GM12801 (cell line): Measurements from ENCODE around the gene H3-3A.

Source experiments
- TF ChIP-seq, protein P1 (sequence below): IDR thresholded peaks from one replicate; pipeline ENCODE4 v1.5.1; 2011; ENCODE audit warnings: control low read depth; ENCODE audit not compliant: insufficient read length; ENCODE audit errors: extremely low read depth

Gene H3-3A

DNA sequence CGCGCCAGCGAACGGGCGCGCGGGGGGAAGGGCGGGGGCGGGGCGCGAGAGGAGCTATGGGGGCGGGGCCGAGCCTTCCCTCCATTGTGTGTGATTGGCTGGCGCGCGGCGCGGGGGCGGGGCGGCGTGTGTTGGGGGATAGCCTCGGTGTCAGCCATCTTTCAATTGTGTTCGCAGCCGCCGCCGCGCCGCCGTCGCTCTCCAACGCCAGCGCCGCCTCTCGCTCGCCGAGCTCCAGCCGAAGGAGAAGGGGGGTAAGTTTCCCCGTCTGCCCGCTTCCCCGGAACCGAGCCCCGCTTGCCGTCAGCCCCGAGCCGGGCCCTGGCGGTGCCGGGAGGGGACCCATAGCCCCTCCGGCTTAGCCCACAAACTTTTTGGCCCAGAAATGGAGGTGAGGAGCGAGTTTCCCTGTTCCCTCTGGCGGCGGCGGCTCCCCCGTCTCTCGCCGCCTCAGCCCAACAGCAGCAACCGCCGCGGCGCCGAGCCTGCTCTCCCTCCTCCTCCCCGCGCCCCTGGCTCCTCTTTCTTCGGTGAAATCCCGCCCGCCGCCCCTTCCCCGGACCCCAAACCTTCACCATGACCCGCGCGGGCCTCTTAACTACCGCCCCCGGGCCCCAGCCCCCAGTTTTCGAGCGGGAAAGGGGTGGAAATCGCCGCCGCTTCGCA, at the start of gene H3-3A:
TSS of gene H3-3A (plus strand) at position 159 of the 666 bp plus-strand sequence. CDS start 1,636 bp downstream, outside the sequence.
- TF ChIP-seq, protein P1, sequence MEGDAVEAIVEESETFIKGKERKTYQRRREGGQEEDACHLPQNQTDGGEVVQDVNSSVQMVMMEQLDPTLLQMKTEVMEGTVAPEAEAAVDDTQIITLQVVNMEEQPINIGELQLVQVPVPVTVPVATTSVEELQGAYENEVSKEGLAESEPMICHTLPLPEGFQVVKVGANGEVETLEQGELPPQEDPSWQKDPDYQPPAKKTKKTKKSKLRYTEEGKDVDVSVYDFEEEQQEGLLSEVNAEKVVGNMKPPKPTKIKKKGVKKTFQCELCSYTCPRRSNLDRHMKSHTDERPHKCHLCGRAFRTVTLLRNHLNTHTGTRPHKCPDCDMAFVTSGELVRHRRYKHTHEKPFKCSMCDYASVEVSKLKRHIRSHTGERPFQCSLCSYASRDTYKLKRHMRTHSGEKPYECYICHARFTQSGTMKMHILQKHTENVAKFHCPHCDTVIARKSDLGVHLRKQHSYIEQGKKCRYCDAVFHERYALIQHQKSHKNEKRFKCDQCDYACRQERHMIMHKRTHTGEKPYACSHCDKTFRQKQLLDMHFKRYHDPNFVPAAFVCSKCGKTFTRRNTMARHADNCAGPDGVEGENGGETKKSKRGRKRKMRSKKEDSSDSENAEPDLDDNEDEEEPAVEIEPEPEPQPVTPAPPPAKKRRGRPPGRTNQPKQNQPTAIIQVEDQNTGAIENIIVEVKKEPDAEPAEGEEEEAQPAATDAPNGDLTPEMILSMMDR: no peak

DNA sequence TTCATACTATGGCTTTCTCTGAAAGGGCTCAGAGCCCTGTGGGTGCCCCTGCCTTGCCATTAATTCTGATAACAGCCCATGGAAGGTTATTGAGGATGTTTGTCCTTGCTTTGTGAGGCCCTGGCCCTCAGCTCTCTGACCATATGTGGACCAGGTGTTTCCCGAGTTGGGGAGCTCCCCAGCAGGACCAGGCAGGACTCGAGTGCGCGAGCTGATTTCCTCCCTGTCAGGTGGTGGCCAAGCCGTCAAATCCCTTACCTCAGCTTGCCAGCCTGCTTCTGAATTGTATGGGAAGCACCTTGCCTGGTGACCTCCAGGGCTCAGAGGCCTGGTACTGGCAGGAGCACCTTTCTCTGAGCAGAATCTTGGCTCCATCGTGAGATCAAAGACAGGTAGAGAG, 45.4 kb upstream of the H3-3A start:
- TF ChIP-seq, protein P1: no peak

DNA sequence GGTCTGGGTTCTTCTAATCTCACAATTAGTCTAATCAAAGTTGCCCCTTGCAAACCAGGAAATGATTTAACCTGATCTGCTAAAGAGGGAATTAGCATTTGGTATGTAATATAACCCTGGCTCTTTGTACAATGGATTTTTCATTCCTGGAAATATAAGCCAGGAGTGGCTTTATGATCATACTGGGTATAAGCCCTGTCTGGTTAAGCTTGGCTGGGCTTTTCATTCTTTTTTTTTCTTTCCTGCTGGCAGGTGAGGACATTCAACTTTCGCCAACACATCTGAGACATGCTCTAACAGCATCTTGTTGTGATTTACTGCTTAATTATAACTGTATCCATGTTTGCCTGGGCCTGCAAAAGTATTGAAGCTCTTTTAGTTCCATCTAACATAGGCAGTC, 42.9 kb upstream of the H3-3A start:
- TF ChIP-seq, protein P1: no peak

DNA sequence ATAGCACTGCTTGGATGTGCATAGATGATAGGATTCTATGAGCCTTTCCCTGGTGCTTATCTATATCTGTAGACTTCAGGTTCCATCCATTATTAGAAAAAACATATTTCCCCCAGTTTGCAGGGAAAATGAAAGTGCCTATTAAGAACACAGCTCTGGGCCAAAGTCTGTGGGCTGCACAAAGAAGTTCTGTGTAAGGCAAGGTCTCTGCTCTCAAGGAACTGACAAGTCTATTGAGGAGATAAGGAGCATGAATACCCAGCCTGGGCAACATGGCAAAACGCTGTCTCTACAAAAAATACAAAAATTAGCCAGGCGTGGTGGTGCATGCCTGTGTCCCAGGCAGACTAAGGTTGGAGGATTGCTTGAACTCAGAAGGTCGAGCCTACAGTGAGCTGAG, 41.1 kb upstream of the H3-3A start:
- TF ChIP-seq, protein P1: no peak

DNA sequence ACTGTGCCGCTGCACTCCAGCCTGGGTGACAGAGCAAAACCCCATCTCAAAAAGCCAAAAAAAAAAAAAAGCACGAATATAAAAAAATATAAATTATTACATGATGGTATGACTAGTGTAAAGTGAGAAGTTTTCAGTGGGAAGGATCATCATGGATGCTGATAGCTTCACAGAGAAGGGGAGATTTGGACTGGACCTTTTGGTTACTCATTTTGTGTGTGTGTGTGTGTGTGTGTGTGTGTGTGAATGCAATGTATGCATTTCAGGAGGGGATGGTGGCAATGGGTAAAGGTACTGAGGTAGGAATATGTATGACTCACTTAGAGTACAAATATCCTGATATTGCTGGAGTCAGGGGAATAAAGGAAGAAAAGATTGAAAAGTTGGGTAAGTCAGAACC, 40.7 kb upstream of the H3-3A start:
- TF ChIP-seq, protein P1: no peak

DNA sequence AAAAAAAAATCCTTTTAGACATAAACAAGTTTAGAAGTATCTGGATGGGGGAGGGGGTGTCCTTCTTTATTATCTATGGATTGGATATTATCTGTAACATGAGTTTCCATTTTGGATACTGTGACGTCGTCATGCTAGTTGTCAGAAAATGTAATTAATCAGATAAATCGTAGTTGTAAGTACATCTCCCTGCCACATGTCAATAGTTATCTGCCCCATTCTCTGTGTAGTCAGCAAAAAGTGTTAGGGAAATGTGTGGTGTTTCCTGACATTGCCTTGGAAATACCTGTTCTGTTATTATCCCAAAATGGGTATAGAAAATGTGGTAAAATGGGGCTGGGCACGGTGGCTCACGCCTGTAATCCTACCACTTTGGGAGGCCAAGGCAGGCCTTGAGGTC, 38.8 kb upstream of the H3-3A start:
- TF ChIP-seq, protein P1: no peak

DNA sequence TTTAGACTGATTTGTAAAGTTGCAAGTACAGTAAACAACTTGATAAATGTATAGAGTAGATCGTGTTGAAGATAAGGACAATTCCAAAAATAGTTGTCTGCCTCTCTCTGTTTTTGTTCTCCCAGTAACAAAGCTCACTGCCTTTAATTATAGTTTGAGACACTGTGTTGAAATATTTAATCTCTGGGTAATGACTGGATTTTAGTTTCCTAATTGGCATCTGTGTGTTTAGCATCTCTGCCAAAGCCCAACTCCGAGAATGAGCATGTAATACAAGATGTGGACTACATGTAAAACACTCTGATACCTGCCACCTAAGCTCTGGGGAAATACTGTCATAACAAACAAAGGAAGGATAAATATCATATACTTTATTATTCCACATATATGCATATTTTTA, 35.7 kb upstream of the H3-3A start:
- TF ChIP-seq, protein P1: no peak
